Measurements from ENCODE around the gene TSPAN8. TPM values are rescaled to one million over a fixed set of nuclear protein-coding genes. Genes with fewer than 3 reads are reported as not detected.

The TSPAN8 gene
- total RNA-seq, result 0.07 TPM in 1 of 2 replicates, not detected in the other

DNA sequence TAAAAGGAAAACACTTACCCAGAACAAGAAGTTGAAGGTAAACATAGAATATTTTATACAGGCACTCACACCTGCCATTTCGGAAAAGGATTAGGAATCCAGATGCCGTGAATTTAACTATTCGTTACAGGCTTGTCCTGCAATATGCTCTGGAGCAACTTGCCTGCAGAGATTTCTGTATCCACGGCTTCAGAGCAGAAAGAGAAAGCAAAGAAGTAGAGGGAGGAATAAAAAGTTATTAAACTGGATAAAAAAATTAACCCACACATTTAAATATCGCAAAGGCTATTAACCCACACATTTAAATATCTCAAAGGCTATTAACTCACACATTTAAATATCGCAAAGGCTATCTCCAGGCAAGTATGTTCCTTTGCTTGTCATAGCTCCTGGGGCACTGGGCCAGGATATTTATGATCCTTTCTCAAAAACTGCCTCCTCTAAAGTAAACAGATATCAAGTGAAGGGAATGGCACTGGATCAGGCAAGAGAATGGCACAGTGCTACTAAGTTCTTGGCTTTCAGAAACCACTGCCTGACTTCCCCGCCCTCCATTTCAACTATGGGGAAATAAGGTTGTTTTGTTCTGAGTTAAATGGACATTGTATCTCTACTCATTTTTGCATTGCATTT lies at the start of gene TSPAN8:
Gene TSPAN8 (minus strand): TSS at position 399 of the 633 bp plus-strand sequence. CDS start 321 bp downstream, at position 78.

Other genes starting within 250 kb of the TSPAN8 start
- gene PTPRR, start 237.3 kb downstream of the TSPAN8 start, total RNA-seq, result 0.34 and 0.36 TPM in 2 replicates

Measured in nasal cavity respiratory epithelium epithelial cell of viscerocranial mucosa (primary cell).